NB4 (cell line): ENCODE results near the gene MTHFD1L.

Source experiments
- MYC ChIP-seq: IDR thresholded peaks from 2 replicates; pipeline ENCODE4 v1.6.1; 2011; ENCODE audit warnings: low read depth, low read length
- POLR2A ChIP-seq: IDR thresholded peaks from 2 replicates; pipeline ENCODE4 v1.6.1; 2011; ENCODE audit warnings: mild to moderate bottlenecking; ENCODE audit not compliant: insufficient read length; ENCODE audit errors: extremely low read depth
- TF ChIP-seq, protein P1 (sequence below): IDR thresholded peaks from one replicate; pipeline ENCODE4 v1.5.1; 2012; ENCODE audit warnings: low read depth, low read length
- TF ChIP-seq, protein P2 (sequence below): IDR thresholded peaks from 2 replicates; pipeline ENCODE4 v1.6.1; 2011; ENCODE audit warnings: low read depth, low read length

DNA sequence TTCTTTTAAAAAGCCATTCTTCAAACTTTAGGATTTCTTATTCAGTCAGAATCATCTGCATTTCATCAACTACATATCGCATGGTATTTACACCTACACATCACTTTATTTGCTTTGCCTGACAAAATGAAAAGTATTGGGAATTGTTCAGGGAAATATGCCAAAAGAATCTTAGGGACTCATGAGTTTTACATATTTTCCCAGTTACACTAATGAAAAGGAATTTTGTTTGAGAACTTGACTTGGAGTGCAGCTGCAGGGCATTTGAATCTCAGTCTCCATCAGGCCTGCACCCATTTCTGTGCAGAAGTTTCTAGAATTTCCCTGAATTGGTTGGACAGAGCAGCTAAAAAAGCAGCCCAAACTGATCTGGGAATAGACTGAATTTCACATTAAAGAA, 65.3 kb downstream of the MTHFD1L start:
- TF ChIP-seq, protein P1, sequence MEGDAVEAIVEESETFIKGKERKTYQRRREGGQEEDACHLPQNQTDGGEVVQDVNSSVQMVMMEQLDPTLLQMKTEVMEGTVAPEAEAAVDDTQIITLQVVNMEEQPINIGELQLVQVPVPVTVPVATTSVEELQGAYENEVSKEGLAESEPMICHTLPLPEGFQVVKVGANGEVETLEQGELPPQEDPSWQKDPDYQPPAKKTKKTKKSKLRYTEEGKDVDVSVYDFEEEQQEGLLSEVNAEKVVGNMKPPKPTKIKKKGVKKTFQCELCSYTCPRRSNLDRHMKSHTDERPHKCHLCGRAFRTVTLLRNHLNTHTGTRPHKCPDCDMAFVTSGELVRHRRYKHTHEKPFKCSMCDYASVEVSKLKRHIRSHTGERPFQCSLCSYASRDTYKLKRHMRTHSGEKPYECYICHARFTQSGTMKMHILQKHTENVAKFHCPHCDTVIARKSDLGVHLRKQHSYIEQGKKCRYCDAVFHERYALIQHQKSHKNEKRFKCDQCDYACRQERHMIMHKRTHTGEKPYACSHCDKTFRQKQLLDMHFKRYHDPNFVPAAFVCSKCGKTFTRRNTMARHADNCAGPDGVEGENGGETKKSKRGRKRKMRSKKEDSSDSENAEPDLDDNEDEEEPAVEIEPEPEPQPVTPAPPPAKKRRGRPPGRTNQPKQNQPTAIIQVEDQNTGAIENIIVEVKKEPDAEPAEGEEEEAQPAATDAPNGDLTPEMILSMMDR: no peak
- TF ChIP-seq POLR2A (no peak), MYC (no peak)
- TF ChIP-seq, protein P2, sequence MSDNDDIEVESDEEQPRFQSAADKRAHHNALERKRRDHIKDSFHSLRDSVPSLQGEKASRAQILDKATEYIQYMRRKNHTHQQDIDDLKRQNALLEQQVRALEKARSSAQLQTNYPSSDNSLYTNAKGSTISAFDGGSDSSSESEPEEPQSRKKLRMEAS: no peak
